Activated CD8-positive, alpha-beta T cell treated with anti-CD3 and anti-CD28 coated beads for 36 hours (primary cell): ENCODE results near the gene DNAH12. TPM values are rescaled to one million over a fixed set of nuclear protein-coding genes. Genes with fewer than 3 reads are reported as not detected.
"Not testable (repeated sequence)": the region's sequence is repeated elsewhere in the genome, so short reads cannot be mapped to it uniquely, and the experiment has no call there.

Experiments
- ATAC-seq: fragments of 200-7000 bp; cut with Tn5 transposase; one replicate; pipeline ENCODE4 v1.10.0; 2021; ENCODE audit warnings: mild to moderate bottlenecking, moderate library complexity
- CTCF ChIA-PET: fragments of 350-600 bp; sonication (Branson Sonifier 250); formaldehyde crosslinking; loops from one replicate; lab custom pipeline; 2021; ENCODE audit warnings: antibody characterized with exemption; lab: Charles Lee
- POLR2A ChIA-PET: fragments of 350-600 bp; sonication (Branson Sonifier 250); formaldehyde crosslinking; loops from one replicate; lab custom pipeline; 2021; ENCODE audit warnings: antibody characterized with exemption; lab: Charles Lee
- DNase-seq: peaks from one replicate; pipeline ENCODE4 v3.0.0-alpha.2; 2020
- H3K27ac Mint-ChIP-seq: one replicate; pipeline ENCODE4 v1.8.0; 2021; ENCODE audit warnings: mild to moderate bottlenecking, mixed read lengths
- H3K27me3 Mint-ChIP-seq: one replicate; pipeline ENCODE4 v1.8.0; 2021; ENCODE audit warnings: mixed read lengths
- H3K36me3 Mint-ChIP-seq: one replicate; pipeline ENCODE4 v1.8.0; 2021; ENCODE audit warnings: low read depth, mixed read lengths
- H3K4me1 Mint-ChIP-seq: one replicate; pipeline ENCODE4 v1.8.0; 2021; ENCODE audit warnings: low read depth, mixed read lengths
- H3K4me3 Mint-ChIP-seq: one replicate; pipeline ENCODE4 v1.8.0; 2021; ENCODE audit warnings: mild to moderate bottlenecking, moderate library complexity, mixed read lengths
- H3K9me3 Mint-ChIP-seq: one replicate; pipeline ENCODE4 v1.8.0; 2021; ENCODE audit warnings: mixed read lengths
- intact Hi-C: fragments of 100-400 bp; cut with micrococcal nuclease; formaldehyde crosslinking; loops from one replicate; pipeline ENCODE4 v1.10.0; 2022
- total RNA-seq, 2 experiments: library from RNA; stranded (reverse); gene quantifications; one replicate each; pipeline ENCODE4 v1.2.3, GENCODE V29; 2021
- TF ChIP-seq, protein P1 (sequence below): fragments of 200-600 bp; IDR thresholded peaks from one replicate; pipeline ENCODE4 v1.8.0; 2022; ENCODE audit warnings: antibody characterized with exemption, mild to moderate bottlenecking

DNAH12 gene
- total RNA-seq, 2 experiments from 2014 or later = 0.07 TPM; not detected in 1

DNA sequence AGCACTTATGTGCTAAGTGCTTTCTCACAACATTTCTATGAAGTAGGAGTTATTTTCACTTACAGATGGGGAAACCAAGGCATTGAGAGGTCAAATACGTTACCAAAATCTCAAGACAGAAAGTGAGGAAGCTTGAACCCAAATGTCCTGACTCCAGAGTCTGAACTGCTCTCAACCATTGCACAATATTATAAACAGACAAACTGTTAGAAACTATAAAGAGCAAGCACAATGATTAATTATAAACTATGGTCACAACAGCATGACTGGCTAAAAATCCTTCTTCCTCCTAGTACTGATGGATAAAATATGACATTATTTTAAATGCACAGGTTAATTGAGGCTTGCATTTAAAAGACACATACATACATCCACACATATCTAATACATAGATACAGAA is 173.8 kb downstream of the DNAH12 start:
- Mint-ChIP-seq H3K36me3 (peaks cover 2% of the 10 kb centered on the region), H3K4me3 (no peak overlapping the region), H3K27me3 (peaks cover 4% of the 10 kb centered on the region), H3K4me1 (no peaks in the 10 kb centered on the region), H3K9me3 (peaks cover 7% of the 10 kb centered on the region), H3K27ac (no peak overlapping the region)
- TF ChIP-seq, protein P1, sequence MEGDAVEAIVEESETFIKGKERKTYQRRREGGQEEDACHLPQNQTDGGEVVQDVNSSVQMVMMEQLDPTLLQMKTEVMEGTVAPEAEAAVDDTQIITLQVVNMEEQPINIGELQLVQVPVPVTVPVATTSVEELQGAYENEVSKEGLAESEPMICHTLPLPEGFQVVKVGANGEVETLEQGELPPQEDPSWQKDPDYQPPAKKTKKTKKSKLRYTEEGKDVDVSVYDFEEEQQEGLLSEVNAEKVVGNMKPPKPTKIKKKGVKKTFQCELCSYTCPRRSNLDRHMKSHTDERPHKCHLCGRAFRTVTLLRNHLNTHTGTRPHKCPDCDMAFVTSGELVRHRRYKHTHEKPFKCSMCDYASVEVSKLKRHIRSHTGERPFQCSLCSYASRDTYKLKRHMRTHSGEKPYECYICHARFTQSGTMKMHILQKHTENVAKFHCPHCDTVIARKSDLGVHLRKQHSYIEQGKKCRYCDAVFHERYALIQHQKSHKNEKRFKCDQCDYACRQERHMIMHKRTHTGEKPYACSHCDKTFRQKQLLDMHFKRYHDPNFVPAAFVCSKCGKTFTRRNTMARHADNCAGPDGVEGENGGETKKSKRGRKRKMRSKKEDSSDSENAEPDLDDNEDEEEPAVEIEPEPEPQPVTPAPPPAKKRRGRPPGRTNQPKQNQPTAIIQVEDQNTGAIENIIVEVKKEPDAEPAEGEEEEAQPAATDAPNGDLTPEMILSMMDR = no peak
- ChIA-PET CTCF (no interaction called here), POLR2A (no interaction called here)
- ATAC-seq = no peak
- DNase-seq = no peak
- intact Hi-C loops = no loop called here

DNA sequence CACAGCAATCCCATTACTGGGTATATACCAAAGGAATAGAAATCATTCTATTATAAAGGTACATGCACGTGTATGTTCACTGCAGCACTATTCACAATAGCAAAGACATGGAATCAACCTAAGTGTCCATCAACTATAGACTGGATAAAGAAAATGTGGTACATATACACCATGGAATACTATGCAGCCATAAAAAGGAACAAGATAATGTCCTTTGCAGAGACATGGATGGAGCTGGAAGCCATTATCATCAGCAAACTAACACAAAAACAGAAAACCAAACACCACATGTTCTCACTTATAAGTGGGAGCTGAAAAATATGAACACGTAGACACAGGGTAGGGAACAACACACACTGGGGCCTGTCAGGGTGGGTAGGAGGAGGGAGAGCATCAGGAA is 179.1 kb downstream of the DNAH12 start:
- intact Hi-C loops, H3K27me3 Mint-ChIP-seq, ATAC-seq, CTCF ChIA-PET, POLR2A ChIA-PET, H3K4me3 Mint-ChIP-seq, H3K36me3 Mint-ChIP-seq, H3K27ac Mint-ChIP-seq, DNase-seq, H3K9me3 Mint-ChIP-seq, H3K4me1 Mint-ChIP-seq: not testable (repeated sequence)

DNA sequence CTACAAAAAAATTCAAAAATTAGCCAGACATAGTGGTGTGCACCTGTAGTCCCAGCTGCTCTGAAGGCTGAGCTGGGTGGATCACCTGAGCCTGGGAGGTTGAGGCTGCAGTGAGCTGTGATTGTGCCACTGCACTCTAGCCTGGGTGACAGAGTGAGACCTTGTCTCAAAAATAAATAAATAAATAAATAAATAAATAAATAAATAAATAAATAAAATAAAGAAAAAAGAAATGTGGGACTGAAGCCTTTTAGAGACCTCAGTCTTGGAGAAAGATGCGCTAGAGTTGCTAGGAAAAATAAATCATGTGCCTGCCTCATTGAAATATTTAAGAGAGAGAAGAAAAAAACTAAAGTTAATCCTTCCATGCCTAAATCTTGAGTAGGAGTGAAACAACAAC is 187.9 kb downstream of the DNAH12 start:
- H3K9me3 Mint-ChIP-seq, DNase-seq, H3K27ac Mint-ChIP-seq, ATAC-seq, intact Hi-C loops, H3K4me1 Mint-ChIP-seq, H3K4me3 Mint-ChIP-seq, CTCF ChIA-PET, H3K27me3 Mint-ChIP-seq, POLR2A ChIA-PET, H3K36me3 Mint-ChIP-seq: not testable (repeated sequence)

DNA sequence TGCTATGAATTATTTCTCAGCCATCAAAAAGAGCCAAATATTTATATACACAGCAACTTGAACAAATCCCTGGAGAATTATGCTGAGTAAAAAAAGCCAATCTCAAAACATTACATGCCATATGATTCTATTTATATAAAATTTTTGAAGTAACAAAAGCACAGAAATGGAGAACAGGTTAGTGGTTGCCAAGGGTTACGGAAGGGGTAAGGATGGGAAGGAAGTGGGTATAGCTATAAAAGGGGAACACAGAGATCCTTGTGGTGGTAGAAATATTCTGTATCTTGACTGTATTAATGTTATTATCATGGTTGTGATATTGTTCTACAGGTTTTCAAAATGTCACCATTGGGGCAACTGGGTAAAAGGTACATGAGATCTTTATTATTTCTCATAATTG is 189.4 kb downstream of the DNAH12 start:
- TF ChIP-seq, protein P1 = no peak
- Mint-ChIP-seq H3K4me3 (no peak overlapping the region), H3K36me3 (no peaks in the 10 kb centered on the region), H3K9me3 (no peaks in the 10 kb centered on the region), H3K27me3 (no peaks in the 10 kb centered on the region), H3K4me1 (peaks cover 4% of the 10 kb centered on the region), H3K27ac (no peak overlapping the region)
- ChIA-PET CTCF (no interaction called here), POLR2A (no interaction called here)
- DNase-seq = no peak
- ATAC-seq = no peak
- intact Hi-C loops = no loop called here

DNA sequence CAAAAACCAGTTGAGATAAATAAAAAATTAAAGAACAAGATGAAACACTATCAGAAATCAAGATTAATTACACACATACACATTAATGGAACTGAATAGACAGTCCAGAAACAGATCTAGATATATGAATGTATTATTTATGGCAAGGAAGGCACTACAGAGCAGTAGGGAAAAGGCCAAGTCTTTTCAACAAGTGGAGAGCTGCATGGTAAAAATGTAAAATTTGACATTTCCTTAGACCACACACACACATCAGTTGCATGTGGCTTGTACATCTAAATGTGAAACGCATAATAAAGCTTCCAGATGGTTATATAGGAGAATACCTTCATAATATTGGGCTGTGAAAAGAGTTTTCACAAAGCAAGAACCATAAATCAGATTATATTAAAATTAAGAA is 193.9 kb downstream of the DNAH12 start:
- TF ChIP-seq, protein P1 = no peak
- no peak for DNase-seq
- Mint-ChIP-seq H3K27me3 (no peaks in the 10 kb centered on the region), H3K4me3 (no peak overlapping the region), H3K27ac (no peak overlapping the region), H3K4me1 (peaks cover 4% of the 10 kb centered on the region), H3K36me3 (no peaks in the 10 kb centered on the region), H3K9me3 (no peaks in the 10 kb centered on the region)
- CTCF ChIA-PET = no interaction called here
- POLR2A ChIA-PET = no interaction called here
- ATAC-seq = no peak
- intact Hi-C loops = no loop called here

DNA sequence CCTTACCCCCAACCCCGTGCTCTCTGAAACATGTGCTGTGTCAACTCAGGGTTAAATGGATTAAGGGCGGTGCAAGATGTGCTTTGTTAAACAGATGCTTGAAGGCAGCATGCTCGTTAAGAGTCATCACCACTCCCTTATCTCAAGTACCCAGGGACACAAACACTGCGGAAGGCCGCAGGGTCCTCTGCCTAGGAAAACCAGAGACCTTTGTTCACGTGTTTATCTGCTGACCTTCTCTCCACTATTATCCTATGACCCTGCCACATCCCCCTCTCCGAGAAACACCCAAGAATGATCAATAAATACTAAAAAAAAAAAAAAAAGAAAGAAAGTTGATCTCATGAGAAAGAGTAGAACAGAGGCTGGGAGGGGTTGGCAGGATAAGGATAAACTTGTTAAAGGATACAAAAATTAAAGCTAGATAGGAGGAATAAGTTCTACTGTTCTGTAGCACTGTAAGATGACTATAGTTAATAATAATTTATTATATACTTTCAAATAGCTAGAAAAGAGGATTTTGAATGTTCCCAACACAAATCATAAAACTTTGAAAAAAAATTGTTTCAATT is 205.0 kb downstream of the DNAH12 start:
- CTCF ChIA-PET, H3K4me3 Mint-ChIP-seq, ATAC-seq, H3K27ac Mint-ChIP-seq, POLR2A ChIA-PET, intact Hi-C loops, H3K27me3 Mint-ChIP-seq, DNase-seq, H3K36me3 Mint-ChIP-seq, H3K4me1 Mint-ChIP-seq, H3K9me3 Mint-ChIP-seq: not testable (repeated sequence)

DNA sequence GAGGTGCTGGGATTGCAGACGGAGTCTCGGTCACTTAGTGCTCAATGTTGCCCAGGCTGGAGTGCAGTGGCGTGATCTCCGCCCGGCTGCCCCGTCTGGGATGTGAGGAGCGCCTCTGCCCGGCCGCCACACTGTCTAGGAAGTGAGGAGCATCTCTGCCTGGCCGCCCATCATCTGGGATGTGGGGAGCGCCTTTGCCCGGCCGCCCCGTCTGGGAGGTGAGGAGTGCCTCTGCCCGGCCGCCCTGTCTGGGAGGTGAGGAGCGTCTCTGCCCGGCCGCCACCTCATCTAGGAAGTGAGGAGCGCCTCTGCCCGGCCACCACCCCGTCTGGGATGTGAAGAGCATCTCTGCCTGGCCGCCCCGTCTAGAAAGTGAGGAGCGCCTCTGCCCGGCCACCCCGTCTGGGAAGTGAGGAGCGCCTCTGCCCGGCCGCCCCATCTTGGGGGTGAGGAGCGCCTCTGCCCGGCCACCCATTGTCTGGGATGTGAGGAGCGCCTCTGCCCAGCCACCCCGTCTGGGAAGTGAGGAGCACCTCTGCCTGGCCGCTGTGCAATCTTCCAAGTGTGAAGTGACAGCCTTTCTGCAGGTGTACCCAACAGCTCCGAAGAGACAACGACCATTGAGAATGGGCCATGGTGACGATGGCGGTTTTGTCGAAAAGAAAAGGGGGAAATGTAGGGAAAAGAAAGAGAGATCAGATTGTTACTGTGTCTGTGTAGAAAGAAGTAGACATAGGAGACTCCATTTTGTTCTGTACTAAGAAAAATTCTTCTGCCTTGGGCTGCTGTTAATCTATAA is 205.7 kb downstream of the DNAH12 start:
- POLR2A ChIA-PET, H3K4me3 Mint-ChIP-seq, DNase-seq, H3K27ac Mint-ChIP-seq, CTCF ChIA-PET, intact Hi-C loops, H3K36me3 Mint-ChIP-seq, H3K27me3 Mint-ChIP-seq, H3K9me3 Mint-ChIP-seq, ATAC-seq, H3K4me1 Mint-ChIP-seq: not testable (repeated sequence)
